Spleen (tissue), 11 donors: ENCODE results near the gene TANC1. TPM values are rescaled to one million over a fixed set of nuclear protein-coding genes. Genes with fewer than 3 reads are reported as not detected.

ENCODE experiments used
- DNase-seq: peaks from one replicate; pipeline ENCODE4 v3.0.0-alpha.2; 2020
- H3K27ac ChIP-seq, 8 donors: fragments of 200-600 bp; sonication (generic) in 7 of 8; 1 replicate in 4 of 8; 2 replicates in 4 of 8; pipeline versions ENCODE4 v1.5.0 to v1.8.0; 2016 to 2021; ENCODE audit warnings: inconsistent platforms in 4 of 8, mild to moderate bottlenecking in 4 of 8, moderate library complexity in 1 of 8
- H3K27me3 ChIP-seq, 7 donors: fragments of 200-600 bp; sonication (generic) in 6 of 7; replicated peaks in 1 of 7; 1 replicate in 4 of 7; 2 replicates in 3 of 7; pipeline versions ENCODE4 v1.5.0 to v1.8.0; 2016 to 2021; ENCODE audit warnings: inconsistent platforms in 3 of 7, mild to moderate bottlenecking in 1 of 7
- H3K36me3 ChIP-seq, 6 donors: fragments of 200-600 bp; sonication (generic) in 5 of 6; 1 replicate in 4 of 6; 2 replicates in 2 of 6; pipeline versions ENCODE4 v1.5.0 to v1.8.0; 2016 to 2021; ENCODE audit warnings: inconsistent platforms in 2 of 6
- H3K4me1 ChIP-seq, 6 donors: fragments of 200-600 bp; sonication (generic) in 5 of 6; 1 replicate in 3 of 6; 2 replicates in 3 of 6; pipeline versions ENCODE4 v1.5.0 to v1.8.0; 2016 to 2021; ENCODE audit warnings: inconsistent platforms in 3 of 6
- H3K4me3 ChIP-seq, 8 donors: fragments of 200-600 bp; sonication (generic) in 7 of 8; 1 replicate in 4 of 8; 2 replicates in 4 of 8; pipeline versions ENCODE4 v1.5.0 to v1.8.0; 2016 to 2021; ENCODE audit warnings: inconsistent platforms in 4 of 8, mild to moderate bottlenecking in 4 of 8, moderate library complexity in 2 of 8
- H3K9me3 ChIP-seq, 8 donors: fragments of 200-600 bp; sonication (generic) in 7 of 8; 1 replicate in 4 of 8; 2 replicates in 4 of 8; pipeline versions ENCODE4 v1.5.0 to v1.8.0; 2016 to 2021; ENCODE audit warnings: inconsistent platforms in 4 of 8
- POLR2A ChIP-seq, 3 donors: fragments of 450-650 bp; IDR thresholded peaks; one replicate each; pipeline ENCODE4 v1.5.1; 2017; ENCODE audit warnings: antibody characterized with exemption in 3 of 3, mild to moderate bottlenecking in 1 of 3
- POLR2AphosphoS5 ChIP-seq, 3 donors: sonication (generic); formaldehyde crosslinking; IDR thresholded peaks; one replicate each; pipeline ENCODE4 v1.5.1; 2017; ENCODE audit warnings: antibody characterized with exemption in 3 of 3
- WGBS, 5 donors: extraction: QIAGEN DNeasy Blood & Tissue Kit in 3 of 5; methylation state at CpG; one replicate each; pipeline versions ENCODE4 v1.1.5 to v1.1.7; 2013 to 2018; 5-methylcytosine and 5-hydroxymethylcytosine counted together
- intact Hi-C: fragments of 100-400 bp; cut with DNase I; formaldehyde crosslinking; loops from one replicate; pipeline ENCODE4 v1.15.0; 2023; ENCODE audit warnings: low total_unique reads
- polyA plus RNA-seq, 3 donors: library from polyadenylated mRNA; stranded (reverse); fragments of 200-250 nt; gene quantifications; one replicate each; pipeline ENCODE4 v1.2.1, GENCODE V29; 2013
- total RNA-seq, 7 donors: library from RNA; depleted of rRNA in 3 of 7; stranded (reverse); fragments of >200 nt in 3 of 7; fragmentation: NEBNext Ultra II Directional in 4 of 7; extraction: Animal tissue kit (Norgen Biotek cat#: 25700) in 4 of 7; gene quantifications; one replicate each; pipeline versions ENCODE4 v1.1.0 to v1.2.1, GENCODE V29; 2016 to 2021
- TF ChIP-seq, protein P1 (sequence below), 11 experiments: fragments of 200-600 bp in 7 of 11; fragments of 450-650 bp in 4 of 11; sonication (generic) in 4 of 11; IDR thresholded peaks in 8 of 11; conservative IDR thresholded peaks in 3 of 11; 1 replicate in 7 of 11; 2 replicates in 4 of 11; pipeline versions ENCODE4 v1.4.0 to v1.8.0; 2016 to 2021; ENCODE audit warnings: antibody characterized with exemption in 11 of 11, inconsistent platforms in 4 of 11, mild to moderate bottlenecking in 1 of 11
- donor health status: healthy with polysubstance abuse.
- donor health status: DM: no; HTN: no; CAD: no; lungs with moderate emphysema.
- donor health status: DM: no; HTN: no; CAD: no.
- donor health status: Bipolar disorder and iron deficiency.
- donor health status: healthy.
- donor health status: DM: no; HTN: no; CAD: no.
- donor health status: DM: yes; HTN: yes; CAD: no.

The TANC1 gene
- total and polyA plus RNA-seq, 10 donors, result 3.1 to 28.2 (median 21.7) TPM

DNA sequence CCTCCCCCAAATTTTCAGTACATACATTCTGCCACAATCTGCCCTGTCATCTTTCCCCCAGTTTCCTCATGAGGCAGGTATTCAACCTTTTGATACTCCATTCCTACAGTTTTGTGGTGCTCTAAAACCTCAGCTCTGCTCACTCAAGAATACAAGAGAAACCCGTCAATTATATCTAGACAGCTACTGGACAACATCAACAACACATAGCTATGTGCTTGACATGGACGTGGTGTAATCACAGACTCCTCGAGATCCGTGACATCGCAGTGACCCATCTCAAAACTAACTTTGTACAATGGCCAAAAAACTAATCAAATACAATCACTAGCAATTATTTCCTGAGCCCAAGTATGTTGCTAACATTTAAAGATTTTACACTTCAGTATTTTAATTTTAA lies 294.5 kb downstream of the TANC1 start:
- no peaks in the 10 kb centered on the region for H3K4me1 ChIP-seq
- 89 to 96% (median 93%) methylated on average over 5 of the region's 5 CpGs for WGBS, 5 donors
- TF ChIP-seq POLR2AphosphoS5 (IDR thresholded peaks at IDR 0.05) (no peak), POLR2A (IDR thresholded peaks at IDR 0.05) (no peak)
- TF ChIP-seq, protein P1, sequence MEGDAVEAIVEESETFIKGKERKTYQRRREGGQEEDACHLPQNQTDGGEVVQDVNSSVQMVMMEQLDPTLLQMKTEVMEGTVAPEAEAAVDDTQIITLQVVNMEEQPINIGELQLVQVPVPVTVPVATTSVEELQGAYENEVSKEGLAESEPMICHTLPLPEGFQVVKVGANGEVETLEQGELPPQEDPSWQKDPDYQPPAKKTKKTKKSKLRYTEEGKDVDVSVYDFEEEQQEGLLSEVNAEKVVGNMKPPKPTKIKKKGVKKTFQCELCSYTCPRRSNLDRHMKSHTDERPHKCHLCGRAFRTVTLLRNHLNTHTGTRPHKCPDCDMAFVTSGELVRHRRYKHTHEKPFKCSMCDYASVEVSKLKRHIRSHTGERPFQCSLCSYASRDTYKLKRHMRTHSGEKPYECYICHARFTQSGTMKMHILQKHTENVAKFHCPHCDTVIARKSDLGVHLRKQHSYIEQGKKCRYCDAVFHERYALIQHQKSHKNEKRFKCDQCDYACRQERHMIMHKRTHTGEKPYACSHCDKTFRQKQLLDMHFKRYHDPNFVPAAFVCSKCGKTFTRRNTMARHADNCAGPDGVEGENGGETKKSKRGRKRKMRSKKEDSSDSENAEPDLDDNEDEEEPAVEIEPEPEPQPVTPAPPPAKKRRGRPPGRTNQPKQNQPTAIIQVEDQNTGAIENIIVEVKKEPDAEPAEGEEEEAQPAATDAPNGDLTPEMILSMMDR (IDR thresholded peaks at IDR 0.05 in 8 of 11, conservative IDR thresholded peaks at IDR 0.05 in 3 of 11), result no peak
- H3K36me3 ChIP-seq, result peaks cover 0 to 69% (median 9%) of the 10 kb centered on the region in 6 donors
- H3K27ac ChIP-seq, result no peak overlapping the region
- DNase-seq, result no peak
- no peaks in the 10 kb centered on the region for H3K27me3 ChIP-seq
- H3K9me3 ChIP-seq, result no peaks in the 10 kb centered on the region
- intact Hi-C loops, result no loop called here
- H3K4me3 ChIP-seq, result no peak overlapping the region

DNA sequence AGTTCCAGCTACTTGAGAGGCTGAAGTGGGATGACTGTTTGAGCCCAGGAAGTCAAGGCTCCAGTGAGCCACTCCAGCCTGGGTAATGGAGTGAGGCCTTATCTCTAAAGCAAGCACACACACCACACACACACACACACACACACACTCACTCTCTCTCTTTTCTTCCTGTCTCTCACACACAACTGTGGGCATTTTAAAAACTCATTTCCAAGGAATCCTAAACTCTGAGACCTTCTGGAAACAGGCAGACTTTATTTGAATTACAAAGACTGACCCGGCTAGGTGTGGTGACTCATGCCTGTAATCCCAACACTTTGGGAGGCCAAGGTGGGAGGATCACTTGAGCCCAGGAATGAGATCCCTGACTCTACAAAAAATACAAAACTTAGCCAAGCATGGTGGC lies 296.7 kb downstream of the TANC1 start:
- TF ChIP-seq POLR2A (IDR thresholded peaks at IDR 0.05), result no peak
- TF ChIP-seq, protein P1 (IDR thresholded peaks at IDR 0.05 in 8 of 11, conservative IDR thresholded peaks at IDR 0.05 in 3 of 11), result no peak
- no peak for TF ChIP-seq POLR2AphosphoS5 (IDR thresholded peaks at IDR 0.05)
- Histone ChIP-seq H3K27ac (no peak overlapping the region), H3K27me3 (no peaks in the 10 kb centered on the region), H3K36me3 (peaks cover 0 to 48% (median 9%) of the 10 kb centered on the region in 6 donors), H3K9me3 (no peaks in the 10 kb centered on the region), H3K4me3 (no peak overlapping the region), H3K4me1 (peaks cover 0 to 6% (median 0%) of the 10 kb centered on the region in 6 donors)
- intact Hi-C loops, result no loop called here
- DNase-seq, result no peak
- WGBS, 5 donors, result 90 to 100% (median 96%) methylated on average over 1 of the region's 1 CpG

DNA sequence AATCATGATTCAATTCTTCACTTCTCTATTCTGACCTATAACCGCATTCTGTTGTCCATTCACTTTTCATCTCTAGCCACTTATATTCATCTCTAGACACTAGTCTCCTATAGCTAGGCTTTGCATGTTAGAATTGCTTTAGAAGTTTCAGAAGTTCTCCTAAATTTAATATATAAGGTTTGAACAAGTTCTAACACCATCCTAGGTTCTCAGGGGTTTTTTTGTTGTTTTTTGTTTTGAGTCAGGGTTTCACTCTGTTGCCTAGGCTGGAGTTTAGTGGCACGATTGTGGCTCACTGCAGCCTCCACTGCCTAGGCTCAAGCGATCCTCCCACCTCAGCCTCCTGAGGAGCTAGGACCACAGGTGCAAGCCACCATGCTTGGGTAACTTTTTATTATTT lies 298.1 kb downstream of the TANC1 start:
- TF ChIP-seq POLR2A (IDR thresholded peaks at IDR 0.05) (no peak), POLR2AphosphoS5 (IDR thresholded peaks at IDR 0.05) (no peak)
- TF ChIP-seq, protein P1 (IDR thresholded peaks at IDR 0.05 in 8 of 11, conservative IDR thresholded peaks at IDR 0.05 in 3 of 11), result no peak
- peaks cover 0 to 6% (median 0%) of the 10 kb centered on the region in 6 donors for H3K4me1 ChIP-seq
- peaks cover 0 to 5% (median 0%) of the 10 kb centered on the region in 8 donors for H3K9me3 ChIP-seq
- 83 to 94% (median 89%) methylated on average over 3 of the region's 3 CpGs for WGBS, 5 donors
- peaks cover 0 to 57% (median 17%) of the 10 kb centered on the region in 6 donors for H3K36me3 ChIP-seq
- H3K27ac ChIP-seq, result no peak overlapping the region
- DNase-seq, result no peak
- intact Hi-C loops, result no loop called here
- H3K4me3 ChIP-seq, result no peak overlapping the region
- no peaks in the 10 kb centered on the region for H3K27me3 ChIP-seq

DNA sequence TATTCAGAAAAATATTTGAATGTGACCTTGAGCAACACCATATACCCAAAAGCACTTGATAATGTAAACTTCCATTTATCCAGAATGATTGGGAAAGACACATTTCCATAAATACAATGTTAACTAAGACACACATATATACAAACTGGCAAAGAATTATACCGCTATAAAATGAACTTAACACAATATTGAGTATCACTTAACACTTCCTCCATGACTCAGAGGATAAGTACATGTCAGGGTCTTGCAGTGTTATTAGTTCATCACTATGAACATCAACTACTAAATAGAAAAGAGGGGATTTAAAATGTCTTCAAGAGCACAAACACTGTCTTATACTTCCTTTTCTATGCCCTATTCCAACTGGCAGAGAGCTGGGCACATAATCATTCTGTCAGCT lies 299.5 kb downstream of the TANC1 start:
- 67 to 91% (median 73%) methylated on average over 1 of the region's 1 CpG for WGBS, 5 donors
- intact Hi-C loops, result no loop called here

More for the DNA sequence above, 299.5 kb downstream of the TANC1 start:
- peaks cover 0 to 65% (median 20%) of the 10 kb centered on the region in 6 donors for H3K36me3 ChIP-seq
- no peak overlapping the region for H3K27ac ChIP-seq
- H3K9me3 ChIP-seq, result peaks cover 0 to 5% (median 0%) of the 10 kb centered on the region in 8 donors
- H3K27me3 ChIP-seq, result no peaks in the 10 kb centered on the region
- no peak for DNase-seq
- no peak overlapping the region for H3K4me3 ChIP-seq
- TF ChIP-seq, protein P1 (IDR thresholded peaks at IDR 0.05 in 8 of 11, conservative IDR thresholded peaks at IDR 0.05 in 3 of 11), result no peak
- TF ChIP-seq POLR2AphosphoS5 (IDR thresholded peaks at IDR 0.05), result no peak
- peaks cover 0 to 6% (median 0%) of the 10 kb centered on the region in 6 donors for H3K4me1 ChIP-seq
